HUES64 (cell line): ENCODE results near the gene SLC25A21.

Source experiments
- H3K27ac ChIP-seq: 2 replicates; pipeline ENCODE4 v1.7.0; 2013; ENCODE audit warnings: low read depth, low read length, inconsistent platforms
- H3K27me3 ChIP-seq: 2 replicates; pipeline ENCODE4 v1.6.1; 2013; ENCODE audit warnings: mild to moderate bottlenecking, low read length; ENCODE audit not compliant: insufficient read depth
- H3K36me3 ChIP-seq: 2 replicates; pipeline ENCODE4 v1.6.1; 2013; ENCODE audit warnings: mild to moderate bottlenecking, low read length; ENCODE audit not compliant: insufficient read depth
- H3K4me1 ChIP-seq: 2 replicates; pipeline ENCODE4 v1.6.1; 2013; ENCODE audit warnings: mild to moderate bottlenecking, low read length, moderate library complexity; ENCODE audit not compliant: insufficient read depth
- H3K4me3 ChIP-seq: 2 replicates; pipeline ENCODE4 v1.5.1; 2013; ENCODE audit warnings: mild to moderate bottlenecking, low read length, moderate library complexity
- H3K9ac ChIP-seq: 2 replicates; pipeline ENCODE4 v1.6.1; 2013; ENCODE audit warnings: mild to moderate bottlenecking, low read depth, low read length
- H3K9me3 ChIP-seq: 2 replicates; pipeline ENCODE4 v1.6.1; 2013; ENCODE audit warnings: low read depth, low read length; ENCODE audit not compliant: insufficient read depth
- WGBS: fragments of 150-250, 120-280 bp; methylation state at CpG from one replicate; pipeline ENCODE4 v1.1.7; 2013; ENCODE audit warnings: missing lambda C conversion rate; 5-methylcytosine and 5-hydroxymethylcytosine counted together

Gene SLC25A21

DNA sequence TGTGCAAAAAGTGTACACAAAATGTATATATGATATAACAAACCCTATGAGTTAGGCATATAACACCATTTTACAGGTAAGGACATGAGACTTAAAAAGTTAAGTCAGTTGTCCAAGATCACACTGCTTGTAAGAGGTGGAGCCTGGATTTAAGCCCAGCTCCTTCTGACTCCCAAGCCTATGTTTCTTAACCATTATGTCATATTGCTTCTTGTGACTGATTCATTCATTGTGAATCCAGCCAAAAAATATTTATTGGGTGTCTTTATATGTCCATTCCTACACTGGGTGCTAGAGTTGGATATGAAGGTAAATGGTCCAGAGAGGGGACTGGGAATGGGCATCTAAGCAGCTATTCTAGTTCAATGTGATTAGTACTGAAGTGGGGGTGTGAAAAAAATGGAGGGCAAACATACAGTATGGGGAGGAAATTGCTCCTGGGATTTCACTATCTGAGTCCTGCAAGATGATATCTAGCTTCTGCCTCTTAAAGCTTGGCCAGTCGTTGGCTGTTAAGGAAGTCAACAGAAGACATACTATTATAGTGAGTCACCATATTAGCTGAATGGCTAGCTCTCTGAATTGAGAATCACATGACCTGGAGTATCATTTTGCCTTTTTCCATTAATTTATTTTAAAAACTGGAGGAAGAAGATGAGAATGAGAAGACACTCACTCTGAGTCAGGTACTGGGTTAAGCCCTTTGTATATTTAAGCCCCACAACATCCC is 481.9 kb downstream of the SLC25A21 start:
- Histone ChIP-seq H3K27me3 (no peaks in the 10 kb centered on the region), H3K4me3 (no peak overlapping the region), H3K9ac (no peak overlapping the region), H3K4me1 (no peaks in the 10 kb centered on the region), H3K36me3 (no peaks in the 10 kb centered on the region), H3K9me3 (no peaks in the 10 kb centered on the region), H3K27ac (no peak overlapping the region)
- WGBS: 53% methylated on average over 1 of the region's 1 CpG

DNA sequence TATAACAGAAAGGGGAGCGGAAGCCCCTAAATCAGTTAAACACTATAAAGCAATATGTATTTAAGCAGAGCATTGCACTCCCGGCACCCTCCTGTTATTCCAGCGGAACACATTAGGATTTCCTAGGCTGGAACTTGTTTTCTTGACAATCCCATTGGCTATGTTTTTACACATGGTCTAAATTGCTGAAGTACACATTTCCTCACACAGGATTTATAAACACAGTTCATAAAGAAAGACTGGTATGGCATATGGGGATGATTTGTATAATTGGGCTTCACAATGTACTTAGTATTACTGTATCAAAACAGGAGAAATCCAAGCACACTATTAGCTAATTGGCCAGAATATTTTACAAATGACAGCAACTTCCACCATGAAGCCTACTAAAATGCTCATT is 487.5 kb downstream of the SLC25A21 start:
- no peak overlapping the region for H3K9ac ChIP-seq
- WGBS: 94% methylated on average over 3 of the region's 3 CpGs
- H3K4me3 ChIP-seq: no peak overlapping the region

DNA sequence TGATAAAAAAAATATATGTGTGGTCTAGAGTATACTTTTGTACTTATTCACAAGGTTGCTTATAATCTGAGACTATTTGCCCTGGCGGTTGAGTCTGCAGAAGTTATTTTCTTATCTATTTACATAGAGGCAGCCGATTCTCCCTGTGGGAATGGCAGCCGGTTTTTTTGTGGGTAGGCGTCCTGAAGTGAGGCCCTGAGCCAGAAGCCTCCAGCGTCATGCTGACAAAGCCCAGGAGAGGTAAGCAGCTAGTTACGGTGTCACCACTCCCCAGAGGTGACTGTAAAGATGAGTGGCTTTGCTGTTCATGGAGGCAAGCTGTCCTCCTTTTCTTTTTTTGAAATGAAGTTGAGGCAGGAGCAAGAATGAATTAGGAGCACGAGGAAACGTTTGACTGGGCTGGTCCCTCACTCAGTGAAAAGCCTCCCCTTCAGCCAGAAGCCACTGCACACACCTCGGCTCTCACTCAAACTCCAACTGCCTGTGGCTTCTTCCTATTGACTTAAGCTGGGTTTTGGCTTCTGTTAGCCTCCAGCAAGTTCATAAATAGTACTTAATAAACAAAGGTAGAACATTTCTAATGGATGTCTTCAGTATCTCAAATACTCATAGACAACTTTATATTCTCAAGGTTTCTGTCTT is 489.2 kb downstream of the SLC25A21 start:
- no peak overlapping the region for H3K27ac ChIP-seq
- H3K27me3 ChIP-seq: no peaks in the 10 kb centered on the region
- no peaks in the 10 kb centered on the region for H3K36me3 ChIP-seq
- H3K9me3 ChIP-seq: no peaks in the 10 kb centered on the region
- peaks cover 17% of the 10 kb centered on the region for H3K4me1 ChIP-seq
- H3K4me3 ChIP-seq: no peak overlapping the region
- no peak overlapping the region for H3K9ac ChIP-seq
- WGBS: 72% methylated on average over 9 of the region's 9 CpGs

More for the DNA sequence above, 487.5 kb downstream of the SLC25A21 start:
- H3K9me3 ChIP-seq: no peaks in the 10 kb centered on the region
- no peaks in the 10 kb centered on the region for H3K36me3 ChIP-seq
- no peaks in the 10 kb centered on the region for H3K27me3 ChIP-seq
- H3K27ac ChIP-seq: no peak overlapping the region
- H3K4me1 ChIP-seq: peaks cover 17% of the 10 kb centered on the region

DNA sequence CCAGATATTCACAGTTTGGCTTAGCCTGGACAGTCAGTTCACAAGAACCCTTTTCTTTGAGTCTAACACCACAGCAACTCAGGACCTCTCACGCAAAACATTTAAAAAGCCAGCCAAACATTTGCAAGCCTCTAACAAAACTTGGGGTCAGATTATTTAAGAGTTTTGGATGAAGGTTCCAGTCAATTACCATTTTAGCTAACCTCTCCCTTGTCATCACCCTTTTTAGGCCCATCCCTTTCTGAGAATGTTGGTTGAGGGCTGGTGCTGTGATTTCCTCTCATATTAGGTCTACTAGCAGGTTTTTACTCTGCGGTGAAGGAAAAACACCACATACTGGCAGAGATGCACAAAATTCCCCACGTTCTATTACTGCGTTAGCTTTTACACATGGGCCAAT is 490.1 kb downstream of the SLC25A21 start:
- Histone ChIP-seq H3K36me3 (no peaks in the 10 kb centered on the region), H3K27ac (no peak overlapping the region), H3K27me3 (peaks cover 2% of the 10 kb centered on the region; the same call in 1 of the 2 replicates), H3K4me1 (peaks cover 18% of the 10 kb centered on the region), H3K4me3 (no peak overlapping the region), H3K9me3 (no peaks in the 10 kb centered on the region), H3K9ac (no peak overlapping the region)
- 91% methylated on average over 4 of the region's 4 CpGs for WGBS

DNA sequence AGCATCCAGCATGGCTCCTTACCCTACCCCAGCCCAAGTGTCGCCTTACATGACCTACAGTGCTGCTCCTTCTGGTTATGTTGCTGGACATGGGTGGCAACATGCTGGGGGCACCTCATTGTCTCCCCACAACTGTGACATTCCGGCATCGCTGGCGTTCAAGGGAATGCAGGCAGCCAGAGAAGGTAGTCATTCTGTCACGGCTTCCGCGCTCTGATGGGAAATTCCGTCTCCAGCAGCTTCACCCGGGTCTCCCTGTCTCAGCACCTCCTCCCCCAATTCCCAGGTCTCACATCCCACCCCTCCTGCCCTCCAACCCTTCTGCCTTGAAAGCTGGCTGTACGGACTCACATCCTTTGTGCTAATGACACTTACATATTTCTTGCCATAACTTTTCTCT is 496.2 kb downstream of the SLC25A21 start:
- peaks cover 23% of the 10 kb centered on the region for H3K4me1 ChIP-seq
- H3K4me3 ChIP-seq: peak overlapping the region; percentile 36; the same call in 1 of the 2 replicates
- H3K27ac ChIP-seq: peak overlapping the region; percentile 9; the same call in 1 of the 2 replicates
- WGBS: 10% methylated on average over 10 of the region's 10 CpGs
- peaks cover 43% of the 10 kb centered on the region for H3K27me3 ChIP-seq
- H3K9me3 ChIP-seq: no peaks in the 10 kb centered on the region
- no peak overlapping the region for H3K9ac ChIP-seq
- H3K36me3 ChIP-seq: no peaks in the 10 kb centered on the region

DNA sequence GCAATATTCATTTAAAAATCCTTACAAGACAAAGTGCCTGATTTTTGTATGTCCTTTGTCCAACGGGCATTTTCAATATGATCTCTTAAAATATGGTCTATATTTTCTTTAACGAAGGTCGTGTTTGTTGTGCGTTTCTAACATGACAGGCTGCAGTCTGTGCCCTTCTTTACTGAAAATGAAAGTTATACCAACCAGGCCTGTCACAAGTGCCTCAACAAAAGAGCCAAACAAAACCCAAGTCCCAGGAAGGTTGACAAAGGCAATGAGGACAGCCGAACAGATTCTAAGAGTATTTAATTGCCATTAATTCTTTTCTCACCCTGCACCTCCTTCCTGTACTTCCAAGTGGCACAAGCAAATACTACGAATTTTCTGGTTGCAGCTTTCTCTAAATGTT is 496.8 kb downstream of the SLC25A21 start:
- Histone ChIP-seq H3K9ac (no peak overlapping the region), H3K27ac (no peak overlapping the region), H3K9me3 (no peaks in the 10 kb centered on the region), H3K4me1 (peaks cover 23% of the 10 kb centered on the region), H3K27me3 (peaks cover 50% of the 10 kb centered on the region), H3K36me3 (no peaks in the 10 kb centered on the region), H3K4me3 (no peak overlapping the region)
- WGBS: 76% methylated on average over 6 of the region's 6 CpGs

DNA sequence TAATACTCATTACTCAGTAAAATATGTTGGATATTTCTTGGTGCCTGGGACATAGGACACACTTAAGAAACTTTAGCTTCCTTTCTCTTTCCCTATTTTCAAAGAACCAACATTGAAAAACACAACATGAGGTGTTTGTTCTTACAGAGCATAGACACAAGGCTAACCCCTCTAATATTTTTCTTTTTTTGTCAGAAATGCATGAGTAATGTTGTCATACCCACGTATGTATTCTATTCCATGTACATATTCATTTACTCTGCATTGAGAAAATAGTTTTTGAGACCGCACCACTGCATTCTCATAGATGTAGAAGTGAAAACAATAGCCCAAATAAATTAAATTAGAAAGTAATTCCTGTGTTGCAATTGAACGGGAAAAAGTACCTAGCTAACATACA is 497.7 kb downstream of the SLC25A21 start:
- Histone ChIP-seq H3K36me3 (no peaks in the 10 kb centered on the region), H3K9me3 (no peaks in the 10 kb centered on the region), H3K4me3 (no peak overlapping the region), H3K27ac (no peak overlapping the region), H3K27me3 (peaks cover 59% of the 10 kb centered on the region), H3K4me1 (peaks cover 23% of the 10 kb centered on the region), H3K9ac (no peak overlapping the region)
- 100% methylated on average over 1 of the region's 3 CpGs for WGBS

DNA sequence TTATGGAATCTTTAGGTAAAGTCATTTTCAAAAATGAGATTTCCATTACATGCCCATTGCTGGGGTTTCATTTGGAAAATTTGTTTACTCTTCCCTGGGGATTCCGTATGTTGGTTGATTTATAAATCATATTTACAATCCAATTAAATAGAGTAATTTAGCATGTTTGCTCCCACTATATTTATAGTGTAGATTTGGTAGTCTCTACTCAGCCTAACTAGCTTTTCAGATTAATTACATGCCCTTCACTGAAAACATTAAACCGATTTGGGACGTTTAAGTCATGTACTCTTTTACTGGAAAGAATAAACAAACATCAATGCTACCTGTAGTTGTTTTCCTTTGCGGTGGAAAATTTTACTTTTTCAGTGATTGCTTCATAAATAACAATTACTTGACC is 500.3 kb downstream of the SLC25A21 start:
- Histone ChIP-seq H3K27ac (no peak overlapping the region), H3K4me1 (peaks cover 19% of the 10 kb centered on the region), H3K27me3 (peaks cover 81% of the 10 kb centered on the region), H3K36me3 (no peaks in the 10 kb centered on the region), H3K9me3 (no peaks in the 10 kb centered on the region), H3K4me3 (no peak overlapping the region), H3K9ac (no peak overlapping the region)
- WGBS: 95% methylated on average over 3 of the region's 4 CpGs

DNA sequence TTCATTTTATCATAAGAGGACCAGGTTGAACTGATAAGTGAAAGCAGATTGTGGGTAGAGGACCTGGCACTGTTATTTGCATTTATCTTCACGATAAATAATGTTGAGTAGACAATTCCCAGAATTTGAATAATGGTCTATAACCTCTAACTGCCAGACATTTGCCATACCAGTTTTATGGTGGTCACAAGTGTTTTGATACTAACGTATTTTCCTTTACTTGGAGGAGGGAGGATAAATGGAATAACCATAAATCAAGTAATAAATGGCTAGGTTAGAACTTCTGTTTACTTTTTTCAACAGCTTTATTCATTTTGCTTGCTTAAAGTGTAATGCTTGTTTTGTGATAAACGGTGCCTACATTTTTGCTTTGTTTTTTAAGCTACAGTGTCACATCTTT is 501.3 kb downstream of the SLC25A21 start:
- peaks cover 9% of the 10 kb centered on the region for H3K4me1 ChIP-seq
- no peaks in the 10 kb centered on the region for H3K36me3 ChIP-seq
- no peak overlapping the region for H3K4me3 ChIP-seq
- WGBS: 100% methylated on average over 2 of the region's 3 CpGs
- peaks cover 82% of the 10 kb centered on the region for H3K27me3 ChIP-seq
- H3K9me3 ChIP-seq: no peaks in the 10 kb centered on the region
- no peak overlapping the region for H3K9ac ChIP-seq
- H3K27ac ChIP-seq: no peak overlapping the region

DNA sequence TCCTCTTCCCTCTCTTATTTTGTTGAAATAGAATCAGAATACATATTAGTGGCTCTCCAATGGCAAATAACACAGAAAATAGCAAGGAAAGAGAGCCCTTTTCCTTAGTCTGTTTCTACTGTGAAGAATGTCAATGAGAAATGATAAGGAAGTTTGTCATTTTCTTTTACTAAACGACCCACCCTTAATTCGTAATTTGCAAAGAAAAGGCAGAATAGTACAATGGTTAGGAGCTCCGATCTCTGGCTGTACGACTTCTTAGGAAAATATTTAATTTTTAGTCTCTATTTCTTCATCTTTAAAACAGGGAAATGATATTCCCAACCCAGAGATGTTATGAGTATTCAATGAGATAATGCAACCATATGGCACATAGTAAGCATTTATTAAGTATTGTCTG is 504.7 kb downstream of the SLC25A21 start:
- H3K27ac ChIP-seq: no peak overlapping the region
- peaks cover 99% of the 10 kb centered on the region for H3K27me3 ChIP-seq
- H3K9ac ChIP-seq: no peak overlapping the region
- H3K4me1 ChIP-seq: peaks cover 10% of the 10 kb centered on the region; the same call in 1 of the 2 replicates
- H3K36me3 ChIP-seq: no peaks in the 10 kb centered on the region
- no peaks in the 10 kb centered on the region for H3K9me3 ChIP-seq
- H3K4me3 ChIP-seq: no peak overlapping the region
- no CpG with 5 or more reads among the region's 4 CpGs for WGBS

DNA sequence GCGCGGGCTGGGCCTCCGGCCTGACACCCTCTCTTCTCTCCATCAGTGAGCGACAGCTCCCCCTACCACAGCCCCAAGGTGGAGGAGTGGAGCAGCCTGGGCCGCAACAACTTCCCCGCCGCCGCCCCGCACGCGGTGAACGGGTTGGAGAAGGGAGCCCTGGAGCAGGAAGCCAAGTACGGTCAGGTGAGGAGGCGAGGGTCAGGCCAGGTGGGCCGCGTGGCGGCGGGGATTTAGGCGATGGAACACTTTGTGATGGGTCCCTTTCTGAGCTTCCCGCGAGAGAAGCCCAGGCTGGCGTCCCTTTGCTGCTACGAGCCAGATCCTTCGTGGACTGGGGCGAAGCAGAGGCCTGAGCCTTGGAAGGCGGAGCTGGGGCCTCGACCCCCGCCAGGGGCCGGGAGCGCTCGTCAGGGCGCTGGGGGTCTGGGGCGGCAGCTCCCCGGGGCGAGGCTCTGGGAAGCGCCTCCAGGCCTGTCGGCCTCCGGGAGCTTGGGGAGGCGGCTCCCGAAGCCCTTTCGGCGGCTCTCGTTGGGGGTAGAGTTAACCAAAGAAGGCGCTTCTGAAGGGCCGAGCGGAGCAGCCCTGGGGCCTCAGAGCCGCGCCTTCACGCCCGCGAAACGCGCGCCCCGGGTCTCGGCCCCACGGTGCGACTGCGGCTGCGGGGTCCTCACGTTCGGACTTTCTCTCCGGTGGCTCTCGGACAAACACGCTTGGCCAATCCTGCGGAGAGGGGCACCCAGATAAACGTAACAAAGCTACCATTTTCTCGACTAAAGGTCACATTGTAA is 505.8 kb downstream of the SLC25A21 start:
- Histone ChIP-seq H3K36me3 (no peaks in the 10 kb centered on the region), H3K9ac (no peak overlapping the region), H3K4me1 (peaks cover 16% of the 10 kb centered on the region; the same call in 1 of the 2 replicates), H3K27me3 (peaks cover 99% of the 10 kb centered on the region), H3K27ac (no peak overlapping the region), H3K4me3 (peak overlapping the region; percentile 39), H3K9me3 (no peaks in the 10 kb centered on the region)
- under 1% methylated on average over 68 of the region's 68 CpGs for WGBS
